ENCODE measurements around the gene CDC14B.

Gene CDC14B

GRCh38 chr9:96487029-96487396, 132.6 kb downstream of the CDC14B start:
- in situ Hi-C loops (cut with HindIII; ENCODE audit: low sequenced_read_pairs): no loop called here

GRCh38 chr9:96486386-96487028, 133.1 kb downstream of the CDC14B start:
- in situ Hi-C loops (cut with HindIII; ENCODE audit: low sequenced_read_pairs): no loop called here

DNA sequence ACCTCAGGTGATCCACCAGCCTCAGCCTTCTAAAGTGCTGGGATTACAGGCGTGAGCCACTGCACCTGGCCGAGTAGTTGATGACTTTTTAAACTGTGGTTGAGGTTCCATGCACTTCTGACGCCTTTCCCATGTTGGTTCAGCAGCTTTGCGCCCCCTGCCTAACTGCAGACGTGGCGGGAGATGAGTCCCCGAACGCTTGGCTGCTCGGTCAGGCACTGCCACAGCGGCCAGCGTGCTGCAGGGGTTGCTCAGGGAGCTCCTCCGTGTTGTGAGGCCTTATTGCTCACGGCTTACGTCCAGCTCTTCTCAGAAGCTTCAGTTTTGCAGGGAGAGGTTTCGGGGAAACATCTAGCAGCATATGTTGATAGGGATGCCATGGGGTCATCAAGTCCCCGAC, 134.4 kb downstream of the CDC14B start:
- in situ Hi-C loops (cut with HindIII; ENCODE audit: low sequenced_read_pairs): no loop called here

GRCh38 chr9:96484521-96484931, 135.1 kb downstream of the CDC14B start:
- in situ Hi-C loops (cut with HindIII; ENCODE audit: low sequenced_read_pairs): no loop called here

DNA sequence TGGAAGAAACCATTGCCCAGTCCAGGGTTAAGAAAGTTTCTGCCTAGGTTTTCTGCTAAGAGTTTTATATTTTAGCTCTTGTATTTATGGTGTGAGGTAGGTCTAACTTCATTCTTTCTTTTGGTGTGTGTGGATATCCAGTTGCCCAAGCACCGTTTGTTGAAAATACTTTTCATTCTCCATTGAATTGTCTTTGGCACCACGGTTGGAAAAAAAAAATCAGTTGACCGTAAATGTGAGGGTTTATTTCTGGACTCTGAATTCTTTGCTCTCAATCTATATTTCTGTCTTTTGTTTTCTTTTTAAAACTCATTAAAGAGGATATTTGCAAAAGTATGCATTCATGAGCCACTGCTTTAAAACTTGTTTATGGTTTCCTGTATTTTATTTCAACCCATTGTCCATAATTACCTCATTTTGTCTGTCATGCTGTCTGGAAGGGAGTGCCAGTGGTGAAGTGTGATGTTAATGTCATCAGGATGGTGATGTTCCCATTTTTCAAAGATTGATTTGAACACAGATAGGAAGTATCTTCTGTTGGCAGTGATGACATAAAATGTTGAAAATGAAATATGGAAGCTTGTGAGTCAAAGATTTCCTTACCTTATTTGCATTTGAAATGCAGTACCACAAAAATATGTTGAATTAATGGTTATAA, 135.8 kb downstream of the CDC14B start:
- in situ Hi-C loops (cut with HindIII; ENCODE audit: low sequenced_read_pairs): no loop called here

- in situ Hi-C loops (cut with HindIII; ENCODE audit: low sequenced_read_pairs): no loop called here
Measured at GRCh38 chr9:96483197-96483596, 136.4 kb downstream of the CDC14B start.

DNA sequence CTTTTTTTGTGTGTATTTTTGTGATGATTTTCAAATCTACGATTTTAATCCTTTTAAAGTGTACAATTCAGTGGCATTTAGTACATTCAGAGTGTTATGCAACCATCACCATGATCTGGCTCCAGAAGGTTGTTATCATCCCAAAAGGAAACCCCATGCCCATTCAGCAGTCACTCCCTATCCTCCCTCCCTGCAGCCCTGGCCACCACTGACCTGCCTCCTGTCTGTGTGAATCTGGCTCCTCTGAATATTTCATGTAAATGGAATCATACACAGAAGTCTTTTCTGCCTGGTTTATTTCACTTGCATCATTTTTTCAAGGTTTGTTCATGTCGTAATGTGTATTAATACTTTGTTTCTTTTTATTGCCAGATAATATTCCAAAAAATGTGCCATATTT, 137.2 kb downstream of the CDC14B start:
- in situ Hi-C loops (cut with HindIII; ENCODE audit: low sequenced_read_pairs): no loop called here

GRCh38 chr9:96480736-96481135, 138.9 kb downstream of the CDC14B start:
- in situ Hi-C loops (cut with HindIII; ENCODE audit: low sequenced_read_pairs): no loop called here

DNA sequence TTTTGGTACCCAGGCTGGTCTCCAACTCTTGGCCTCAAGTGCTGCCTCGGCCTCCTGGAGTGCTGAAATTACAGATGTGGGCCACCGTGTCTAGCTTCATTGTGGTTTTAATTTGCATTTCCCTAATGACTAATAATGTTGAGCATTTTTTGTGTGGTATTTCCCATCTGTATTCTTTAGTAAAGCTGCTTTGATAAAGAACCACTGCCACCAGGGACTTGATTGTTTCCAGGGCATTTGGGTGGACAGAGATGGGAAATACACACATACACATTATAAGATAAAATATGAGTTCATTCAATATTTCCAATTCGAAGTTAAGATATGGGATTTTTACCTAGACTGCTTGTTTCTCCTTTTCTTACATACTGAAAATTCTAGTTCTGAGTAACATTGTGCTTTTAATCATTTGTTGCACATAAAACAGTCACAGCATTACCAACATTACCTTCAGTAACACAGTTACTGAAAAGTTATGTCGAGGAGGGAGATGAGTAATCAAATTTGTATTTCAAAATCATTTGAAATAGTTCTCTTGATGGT, 140.7 kb downstream of the CDC14B start:
- in situ Hi-C loops (cut with HindIII; ENCODE audit: low sequenced_read_pairs): no loop called here

DNA sequence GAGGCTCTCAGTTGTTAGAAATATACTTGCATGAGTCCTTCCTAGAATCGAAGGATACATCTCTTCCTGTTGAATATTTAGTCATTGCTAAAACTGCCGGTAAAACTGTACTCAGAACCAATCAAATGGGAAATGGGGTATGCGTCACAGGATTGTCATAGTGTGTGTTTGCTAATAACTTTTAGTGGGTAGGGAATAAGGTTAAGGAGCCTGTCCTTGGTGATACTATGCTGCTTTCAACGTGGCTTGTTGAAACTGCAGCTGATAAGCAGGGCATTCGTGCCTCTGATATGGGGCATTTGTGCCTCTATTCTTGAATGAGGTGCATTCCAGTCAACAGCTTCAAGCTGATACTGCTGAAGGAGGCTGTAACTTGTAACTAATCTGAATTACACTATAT, 143.1 kb downstream of the CDC14B start:
- in situ Hi-C loops (cut with HindIII; ENCODE audit: low sequenced_read_pairs): no loop called here

DNA sequence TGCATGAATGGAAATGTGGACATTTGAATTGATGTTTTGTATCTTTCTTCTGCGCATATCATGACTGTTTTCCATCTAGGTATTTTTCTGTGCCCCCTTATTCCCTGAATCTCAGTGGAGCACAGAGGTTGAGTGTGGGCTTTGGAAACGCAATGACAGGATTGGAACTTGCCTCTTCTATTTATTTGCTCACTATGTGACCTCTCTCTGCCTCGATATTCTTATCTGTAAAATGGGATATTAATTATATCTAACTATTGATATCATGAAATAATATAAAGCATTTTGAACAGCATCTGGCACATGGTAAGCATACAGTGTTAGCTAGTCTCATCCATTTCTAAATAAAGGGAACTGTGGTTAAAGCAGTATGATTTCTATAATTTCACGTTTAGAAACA, 143.6 kb downstream of the CDC14B start:
- in situ Hi-C loops (cut with HindIII; ENCODE audit: low sequenced_read_pairs): no loop called here

- in situ Hi-C loops (cut with HindIII; ENCODE audit: low sequenced_read_pairs): no loop called here
Measured at GRCh38 chr9:96467784-96468183, 151.9 kb downstream of the CDC14B start.

- in situ Hi-C loops (cut with HindIII; ENCODE audit: low sequenced_read_pairs): no loop called here
Measured at GRCh38 chr9:96464426-96464825, 155.2 kb downstream of the CDC14B start.

DNA sequence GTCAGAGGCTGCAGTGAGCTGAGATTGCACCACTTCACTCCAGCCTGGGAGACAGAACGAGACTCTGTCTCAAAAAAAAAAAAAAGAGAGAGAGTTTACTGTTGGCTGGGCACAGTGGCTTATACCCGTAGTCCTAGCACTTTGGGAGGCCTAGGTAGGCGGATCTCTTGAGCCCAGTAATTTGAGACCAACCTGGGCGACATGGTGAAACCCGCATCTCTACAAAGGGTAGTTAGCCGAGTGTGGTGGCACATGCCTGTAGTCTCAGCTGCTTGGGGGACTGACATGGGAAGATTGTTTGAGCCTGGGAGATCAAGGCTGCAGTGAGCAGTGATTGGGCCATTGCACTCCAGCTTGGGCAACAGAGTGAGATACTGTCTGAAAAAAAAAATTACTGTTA, 157.1 kb downstream of the CDC14B start:
- in situ Hi-C loops (cut with HindIII; ENCODE audit: low sequenced_read_pairs): no loop called here

- in situ Hi-C loops (cut with HindIII; ENCODE audit: low sequenced_read_pairs): no loop called here
Measured at GRCh38 chr9:96461336-96461735, 158.3 kb downstream of the CDC14B start.

GRCh38 chr9:96460882-96461281, 158.8 kb downstream of the CDC14B start:
- in situ Hi-C loops (cut with HindIII; ENCODE audit: low sequenced_read_pairs): no loop called here

- in situ Hi-C loops (cut with HindIII; ENCODE audit: low sequenced_read_pairs): no loop called here
Measured at GRCh38 chr9:96460470-96460869, 159.2 kb downstream of the CDC14B start.

DNA sequence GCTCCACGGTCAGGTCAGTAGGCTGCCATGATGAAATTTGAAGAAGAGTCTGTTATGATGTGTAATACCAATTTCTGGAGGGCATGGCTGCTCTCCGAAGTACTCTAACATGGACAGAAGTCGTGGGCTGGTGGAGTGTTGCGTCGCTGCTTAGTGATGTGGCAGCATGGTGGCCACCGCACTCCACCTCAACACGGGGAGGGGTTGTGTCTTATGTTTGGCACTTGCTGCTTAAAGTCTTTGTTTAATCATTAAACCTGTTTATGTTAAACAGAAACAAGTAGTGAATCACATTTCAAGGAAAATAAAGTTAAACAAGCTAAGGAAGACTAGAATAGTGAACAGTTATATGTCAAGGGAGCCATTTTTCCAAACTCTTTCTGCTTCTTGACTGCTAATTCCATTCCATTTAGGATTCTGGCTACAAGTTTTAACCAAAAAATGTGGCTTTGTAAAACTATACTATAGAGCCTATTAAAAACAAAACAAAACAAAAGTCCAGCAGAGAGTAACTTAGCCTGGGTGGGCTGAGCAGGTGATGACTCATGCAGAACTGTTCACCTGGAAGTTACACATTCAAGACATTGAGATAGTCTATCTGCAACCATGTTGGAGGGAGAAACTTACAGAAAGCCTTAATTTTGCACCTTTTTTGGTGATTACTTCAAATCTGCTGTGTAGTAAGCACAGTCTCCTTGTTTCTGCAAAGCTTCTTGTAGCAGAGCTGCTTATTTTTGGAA, 160.2 kb downstream of the CDC14B start:
- in situ Hi-C loops (cut with HindIII; ENCODE audit: low sequenced_read_pairs): no loop called here

DNA sequence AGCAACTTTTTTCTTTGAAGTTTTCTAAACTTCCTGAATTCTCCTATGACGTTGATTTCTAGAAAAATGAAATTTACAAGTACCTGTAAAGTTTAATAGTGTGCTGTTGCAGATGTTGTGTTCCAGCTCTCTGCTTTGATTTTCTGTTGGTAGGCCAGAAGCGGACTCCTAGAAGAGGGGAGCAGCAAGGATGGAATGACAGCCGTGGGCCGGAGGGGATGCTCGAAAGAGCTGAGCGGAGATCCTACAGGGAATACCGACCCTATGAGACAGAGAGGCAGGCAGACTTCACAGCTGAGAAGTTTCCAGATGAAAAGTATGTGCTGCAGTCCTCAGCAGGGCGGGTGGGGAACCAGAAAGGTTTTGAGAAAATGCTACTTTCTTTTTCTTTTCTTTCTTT, 161.4 kb downstream of the CDC14B start:
- in situ Hi-C loops (cut with HindIII; ENCODE audit: low sequenced_read_pairs): no loop called here

GRCh38 chr9:96457266-96457665, 162.4 kb downstream of the CDC14B start:
- in situ Hi-C loops (cut with HindIII; ENCODE audit: low sequenced_read_pairs): no loop called here

DNA sequence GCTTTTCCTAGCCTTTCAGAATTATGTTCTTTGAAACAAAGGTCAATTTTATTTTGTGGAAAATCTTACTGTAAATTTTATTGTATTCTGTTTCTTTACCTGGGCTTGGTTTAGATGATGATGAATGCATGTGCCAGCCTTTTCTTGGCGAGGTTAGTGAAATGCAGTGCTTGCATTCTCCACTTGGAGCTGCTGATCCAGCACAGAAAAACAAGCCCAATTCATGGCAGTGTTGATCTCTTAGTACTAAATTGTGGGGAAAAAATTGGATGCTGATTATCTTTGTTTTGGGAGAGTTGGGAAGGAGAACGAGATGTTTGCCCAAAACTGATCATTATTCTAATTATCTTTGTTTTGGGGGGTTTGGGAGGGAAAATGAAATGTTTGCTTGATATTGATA, 166.0 kb downstream of the CDC14B start:
- in situ Hi-C loops (cut with HindIII; ENCODE audit: low sequenced_read_pairs): no loop called here

All from DLD1 (cell line).